ENCODE data around the gene TOX2. TPM values are rescaled to one million over a fixed set of nuclear protein-coding genes. Genes with fewer than 3 reads are reported as not detected.

TOX2 gene
- polyA plus RNA-seq, 3 donors = 0.39 to 0.56 (median 0.47) TPM

DNA sequence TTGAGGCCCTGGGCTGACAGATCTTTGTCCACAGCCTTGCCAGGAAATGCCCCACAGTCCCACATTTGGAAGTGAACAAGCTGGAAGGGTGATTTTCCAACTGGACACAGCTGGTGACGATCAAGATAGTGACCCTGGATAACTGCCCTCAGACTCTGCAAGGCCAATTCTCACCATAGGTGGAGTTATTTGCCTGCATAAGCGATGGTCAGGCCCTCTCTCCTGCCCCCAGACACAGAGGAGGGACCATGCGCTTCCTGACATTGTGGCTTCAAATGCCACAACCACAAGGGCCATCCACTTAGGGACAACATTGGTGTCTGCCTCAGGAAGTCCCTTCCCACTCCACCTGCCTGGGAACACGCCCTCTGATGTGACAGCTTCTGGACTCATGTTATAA lies 176.4 kb downstream of the TOX2 start:
- DNase-seq = no peak
- no peak overlapping the region for H2AFZ ChIP-seq (ENCODE audit: insufficient read depth, low read depth, low read length, poor library complexity, severe bottlenecking)
- H3K27ac ChIP-seq (ENCODE audit: low read depth in 1 of 2, low read length in 2 of 2) = no peak overlapping the region
- TF ChIP-seq CTCF (IDR thresholded peaks at IDR 0.05) = no peak
- no peak overlapping the region for H3K4me2 ChIP-seq (replicated peaks; ENCODE audit: extremely low read depth, low read length, poor library complexity, severe bottlenecking)
- peaks cover 6 to 7% of the 10 kb centered on the region in 2 donors for H3K4me1 ChIP-seq (ENCODE audit: control insufficient read depth in 1 of 2, insufficient read depth in 2 of 2, low read length in 2 of 2)
- Mint-ChIP-seq H3K4me1 (peaks cover 9% of the 10 kb centered on the region), H3K4me3 (no peak overlapping the region), H3K27ac (peak overlapping the region in 2 of 7 donors; percentile 20 to 50), H3K36me3 (no peaks in the 10 kb centered on the region), H3K9me3 (peaks cover 0 to 3% (median 0%) of the 10 kb centered on the region in 7 donors), H3K27me3 (ENCODE audit: low read depth in 3 of 3) (peaks cover 9 to 17% (median 14%) of the 10 kb centered on the region in 3 donors)
- no peak overlapping the region for H3K4me3 ChIP-seq (replicated peaks in 1 of 3; ENCODE audit: low read depth in 2 of 3, low read length in 3 of 3)
- H3K9ac ChIP-seq (ENCODE audit: insufficient read depth, low read length, poor library complexity, severe bottlenecking) = no peak overlapping the region
- WGBS (ENCODE audit: insufficient coverage) = 92% methylated on average over 2 of the region's 4 CpGs
- H3K79me2 ChIP-seq (ENCODE audit: insufficient read depth, low read length) = no peaks in the 10 kb centered on the region
- H3K9me3 ChIP-seq (replicated peaks in 1 of 2; ENCODE audit: control insufficient read depth in 1 of 2, insufficient read depth in 1 of 2, low read length in 2 of 2) = no peaks in the 10 kb centered on the region
- no peaks in the 10 kb centered on the region for H3K36me3 ChIP-seq (replicated peaks in 1 of 2; ENCODE audit: control insufficient read depth in 1 of 2, insufficient read depth in 2 of 2, low read length in 2 of 2)
- H4K20me1 ChIP-seq (ENCODE audit: insufficient read depth, low read length) = no peaks in the 10 kb centered on the region
- H3K27me3 ChIP-seq (ENCODE audit: control insufficient read depth in 2 of 2, insufficient read depth in 2 of 2, low read length in 2 of 2) = no peaks in the 10 kb centered on the region
- intact Hi-C loops (cut with micrococcal nuclease) = no loop called here

GRCh38 chr20:44092551-44093248 lies 178.0 kb downstream of the TOX2 start:
- DNase-seq = peak in 2 of 3 donors; percentile 26 to 39
- no peaks in the 10 kb centered on the region for H3K79me2 ChIP-seq (ENCODE audit: insufficient read depth, low read length)
- H3K4me3 ChIP-seq (replicated peaks in 1 of 3; ENCODE audit: low read depth in 2 of 3, low read length in 3 of 3) = no peak overlapping the region
- Mint-ChIP-seq H3K27me3 (ENCODE audit: low read depth in 3 of 3) (peaks cover 8 to 11% (median 9%) of the 10 kb centered on the region in 3 donors), H3K4me3 (no peak overlapping the region), H3K4me1 (peaks cover 9% of the 10 kb centered on the region), H3K9me3 (peaks cover 0 to 3% (median 0%) of the 10 kb centered on the region in 7 donors), H3K36me3 (no peaks in the 10 kb centered on the region), H3K27ac (peak overlapping the region in 2 of 7 donors; percentile 24 to 39)
- no peak overlapping the region for H3K4me2 ChIP-seq (replicated peaks; ENCODE audit: extremely low read depth, low read length, poor library complexity, severe bottlenecking)
- peaks cover 0 to 2% of the 10 kb centered on the region in 2 donors for H3K27me3 ChIP-seq (ENCODE audit: control insufficient read depth in 2 of 2, insufficient read depth in 2 of 2, low read length in 2 of 2)
- no peak overlapping the region for H2AFZ ChIP-seq (ENCODE audit: insufficient read depth, low read depth, low read length, poor library complexity, severe bottlenecking)
- H3K9ac ChIP-seq (ENCODE audit: insufficient read depth, low read length, poor library complexity, severe bottlenecking) = no peak overlapping the region
- intact Hi-C loops (cut with micrococcal nuclease) = no loop called here
- no peaks in the 10 kb centered on the region for H3K9me3 ChIP-seq (replicated peaks in 1 of 2; ENCODE audit: control insufficient read depth in 1 of 2, insufficient read depth in 1 of 2, low read length in 2 of 2)
- TF ChIP-seq CTCF (IDR thresholded peaks at IDR 0.05) = peak; percentile 73
- no peaks in the 10 kb centered on the region for H3K36me3 ChIP-seq (replicated peaks in 1 of 2; ENCODE audit: control insufficient read depth in 1 of 2, insufficient read depth in 2 of 2, low read length in 2 of 2)
- H3K4me1 ChIP-seq (ENCODE audit: control insufficient read depth in 1 of 2, insufficient read depth in 2 of 2, low read length in 2 of 2) = peaks cover 6 to 7% of the 10 kb centered on the region in 2 donors
- H3K27ac ChIP-seq (ENCODE audit: low read depth in 1 of 2, low read length in 2 of 2) = no peak overlapping the region
- 82% methylated on average over 5 of the region's 9 CpGs for WGBS (ENCODE audit: insufficient coverage)
- H4K20me1 ChIP-seq (ENCODE audit: insufficient read depth, low read length) = no peaks in the 10 kb centered on the region
